GM18520 (cell line): Measurements from ENCODE around the gene EPG5.
"Not testable (repeated sequence)": the region's sequence is repeated elsewhere in the genome, so short reads cannot be mapped to it uniquely, and the experiment has no call there.

Experiments used
- ATAC-seq: cut with Tn5 transposase; IDR thresholded peaks from one replicate; pipeline ENCODE4 v1.9.1; 2021; ENCODE audit not compliant: unreplicated experiment

EPG5 gene

GRCh38 chr18:45980229-45980628 is 13.1 kb upstream of the EPG5 start:
- no peak for ATAC-seq

GRCh38 chr18:45978084-45978483 is 11.0 kb upstream of the EPG5 start:
- no peak for ATAC-seq

GRCh38 chr18:45976974-45977373 is 9.8 kb upstream of the EPG5 start:
- no peak for ATAC-seq

GRCh38 chr18:45976566-45976965 is 9.4 kb upstream of the EPG5 start:
- no peak for ATAC-seq

GRCh38 chr18:45974088-45974536 is 7.0 kb upstream of the EPG5 start:
- ATAC-seq, result peak; percentile 41

- not testable (repeated sequence) for ATAC-seq
Observed at GRCh38 chr18:45964913-45965312, 2.2 kb downstream of the EPG5 start.

- ATAC-seq, result no peak
Observed at GRCh38 chr18:45962866-45963265, 4.3 kb downstream of the EPG5 start.

- ATAC-seq, result no peak
Observed at GRCh38 chr18:45962461-45962860, 4.7 kb downstream of the EPG5 start.

- ATAC-seq, result not testable (repeated sequence)
Observed at GRCh38 chr18:45959484-45959883, 7.6 kb downstream of the EPG5 start.

GRCh38 chr18:45958730-45959129 is 8.4 kb downstream of the EPG5 start:
- no peak for ATAC-seq

- ATAC-seq, result no peak
Observed at GRCh38 chr18:45958027-45958426, 9.1 kb downstream of the EPG5 start.

GRCh38 chr18:45957100-45957499 is 10.0 kb downstream of the EPG5 start:
- ATAC-seq, result no peak

- no peak for ATAC-seq
Observed at GRCh38 chr18:45954070-45954934, 12.8 kb downstream of the EPG5 start.

GRCh38 chr18:45951016-45951714 is 16.0 kb downstream of the EPG5 start:
- ATAC-seq, result no peak

GRCh38 chr18:45945669-45946068 is 21.5 kb downstream of the EPG5 start:
- ATAC-seq, result no peak

GRCh38 chr18:45940724-45941123 is 26.4 kb downstream of the EPG5 start:
- ATAC-seq, result no peak

GRCh38 chr18:45939236-45939635 is 27.9 kb downstream of the EPG5 start:
- no peak for ATAC-seq

- peak; percentile 71 for ATAC-seq
Observed at GRCh38 chr18:45938488-45938935, 28.6 kb downstream of the EPG5 start.

- ATAC-seq, result no peak
Observed at GRCh38 chr18:45935591-45936335, 31.4 kb downstream of the EPG5 start.

- no peak for ATAC-seq
Observed at GRCh38 chr18:45932708-45933107, 34.4 kb downstream of the EPG5 start.

GRCh38 chr18:45930963-45931362 is 36.2 kb downstream of the EPG5 start:
- no peak for ATAC-seq
